Adrenal gland (tissue), 5 donors: ENCODE measurements around the gene ANGPT4.

Source experiments
- CTCF ChIP-seq, 6 experiments: fragments of 450-650 bp in 4 of 6; fragments of 200-600 bp in 2 of 6; sonication (generic) in 1 of 6; IDR thresholded peaks; 1 replicate in 5 of 6; 2 replicates in 1 of 6; pipeline versions ENCODE4 v1.5.1 to v1.8.0; 2016 to 2021; ENCODE audit warnings: antibody characterized with exemption in 6 of 6, mild to moderate bottlenecking in 2 of 6, moderate library complexity in 1 of 6
- POLR2A ChIP-seq, 2 donors: fragments of 450-650 bp; IDR thresholded peaks; one replicate each; pipeline ENCODE4 v1.6.1; 2017; ENCODE audit warnings: antibody characterized with exemption in 2 of 2, mild to moderate bottlenecking in 2 of 2, moderate library complexity in 1 of 2
- donor health status: DM: no; HTN: no; CAD: no.

- TF ChIP-seq POLR2A (IDR thresholded peaks at IDR 0.05) (no peak), CTCF (IDR thresholded peaks at IDR 0.05) (no peak)
Observed at GRCh38 chr20:951384-952169, 35.4 kb upstream of the ANGPT4 start.
